A549 (cell line): ENCODE measurements around the gene TMCO2. TPM values are rescaled to one million over a fixed set of nuclear protein-coding genes. Genes with fewer than 3 reads are reported as not detected.

Source experiments
- ATAC-seq, 2 experiments: fragments of 200-7000 bp in 1 of 2; fragments of >200 bp in 1 of 2; cut with Nextera tagmentation in 1 of 2; cut with Tn5 transposase in 1 of 2; 3 replicates each; pipeline versions ENCODE4 v1.8.0 to v1.9.1; 2018 to 2020; ENCODE audit warnings: mild to moderate bottlenecking in 1 of 2, moderate library complexity in 1 of 2
- CTCF ChIA-PET: fragments of 300-600 bp; sonication (Branson Sonifier 250); formaldehyde crosslinking; extraction: SDS; loops from one replicate; lab custom pipeline; 2021; ENCODE audit warnings: antibody characterized with exemption, inconsistent platforms; lab: Yijun Ruan, JAX
- POLR2A ChIA-PET: fragments of 350-600 bp; formaldehyde crosslinking; extraction: SDS; loops from one replicate; lab custom pipeline; 2021; ENCODE audit warnings: antibody characterized with exemption, inconsistent platforms; lab: Yijun Ruan, JAX
- DNase-seq, 2 experiments: peaks; one replicate each; pipeline versions ENCODE4 v3.0.0 to v3.0.0-alpha.2; 2011 to 2016; ENCODE audit warnings: low read depth in 1 of 2, low spot score in 1 of 2
- FAIRE-seq: peaks from 2 replicates; lab custom pipeline; 2011; peaks lifted over from hg19 to GRCh38; lab: Jason Lieb, UNC
- H3K27ac ChIP-seq, 2 experiments: fragments of >200 bp; sonication (Bioruptor Twin); formaldehyde crosslinking; 3 replicates each; pipeline ENCODE4 v1.5.1; 2016 to 2017
- H3K4me1 ChIP-seq: fragments of >200 bp; sonication (Bioruptor Twin); formaldehyde crosslinking; 3 replicates; pipeline ENCODE4 v1.6.1; 2016
- H3K4me2 ChIP-seq: fragments of >200 bp; sonication (Bioruptor Twin); formaldehyde crosslinking; 3 replicates; pipeline ENCODE4 v1.6.1; 2016
- H3K4me3 ChIP-seq: fragments of >200 bp; sonication (Bioruptor Twin); formaldehyde crosslinking; 3 replicates; pipeline ENCODE4 v1.5.1; 2016
- H3K9me3 ChIP-seq: fragments of >200 bp; sonication (Bioruptor Twin); formaldehyde crosslinking; 3 replicates; pipeline ENCODE4 v1.6.1; 2016
- BHLHE40 ChIP-seq: IDR thresholded peaks from 2 replicates; pipeline ENCODE4 v1.6.1; 2012; ENCODE audit warnings: low read depth, low read length, inconsistent platforms
- CTCF ChIP-seq: fragments of >200 bp; sonication (Bioruptor Twin); formaldehyde crosslinking; IDR thresholded peaks from 3 replicates; pipeline ENCODE4 v1.5.1; 2016
- EHF ChIP-seq: fragments of 250-450 bp; sonication (Bioruptor Pico); IDR thresholded peaks from 2 replicates; pipeline ENCODE4 v1.5.0; 2020; ENCODE audit warnings: mild to moderate bottlenecking
- ELK1 ChIP-seq: fragments of 150-350 bp; IDR thresholded peaks from 2 replicates; pipeline ENCODE4 v1.6.1; 2014; ENCODE audit warnings: low read depth, mild to moderate bottlenecking, low read length
- EP300 ChIP-seq, 2 experiments: fragments of >200 bp; sonication (Bioruptor Twin); formaldehyde crosslinking; IDR thresholded peaks; 2 replicates in 1 of 2; 3 replicates in 1 of 2; pipeline ENCODE4 v1.6.1; 2016 to 2017
- FOSB ChIP-seq: fragments of 250-450 bp; sonication (Bioruptor Pico); IDR thresholded peaks from 2 replicates; pipeline ENCODE4 v1.5.0; 2020; ENCODE audit warnings: mild to moderate bottlenecking, moderate library complexity
- FOSL2 ChIP-seq, 2 experiments: fragments of 450-650 bp in 1 of 2; fragments of >200 bp in 1 of 2; sonication (Bioruptor Twin) in 1 of 2; formaldehyde crosslinking; IDR thresholded peaks; 2 replicates each; pipeline versions ENCODE4 v1.5.0 to v1.6.1; 2016 to 2020; ENCODE audit warnings: mild to moderate bottlenecking in 1 of 2, moderate library complexity in 1 of 2
- GATA3 ChIP-seq: IDR thresholded peaks from 2 replicates; pipeline ENCODE4 v1.6.1; 2012; ENCODE audit warnings: borderline replicate concordance
- HOXB5 ChIP-seq: fragments of 250-450 bp; sonication (Bioruptor Pico); IDR thresholded peaks from 2 replicates; pipeline ENCODE4 v1.5.0; 2020; ENCODE audit warnings: mild to moderate bottlenecking, moderate library complexity
- JUN ChIP-seq, 2 experiments: fragments of >200 bp; sonication (Bioruptor Twin); formaldehyde crosslinking; IDR thresholded peaks; 2 replicates in 1 of 2; 3 replicates in 1 of 2; pipeline ENCODE4 v1.6.1; 2016 to 2017
- KDM5A ChIP-seq: fragments of 200-600 bp; sonication (generic); IDR thresholded peaks from 2 replicates; pipeline ENCODE4 v1.6.1; 2016; ENCODE audit warnings: antibody characterized with exemption, mild to moderate bottlenecking
- MAZ ChIP-seq: fragments of 150-350 bp; IDR thresholded peaks from 2 replicates; pipeline ENCODE4 v1.6.1; 2014; ENCODE audit warnings: antibody characterized with exemption, low read depth, low read length, borderline replicate concordance
- MYC ChIP-seq: IDR thresholded peaks from 2 replicates; pipeline ENCODE4 v1.6.1; 2012; ENCODE audit warnings: mild to moderate bottlenecking, inconsistent platforms, low read length, improper control_type of control experiment, borderline replicate concordance
- POLR2AphosphoS2 ChIP-seq: conservative IDR thresholded peaks from 2 replicates; pipeline ENCODE4 v1.6.1; 2012; ENCODE audit warnings: low read length, improper control_type of control experiment, inconsistent platforms
- RAD21 ChIP-seq, 2 experiments: fragments of >200 bp in 1 of 2; sonication (Bioruptor Twin) in 1 of 2; formaldehyde crosslinking in 1 of 2; IDR thresholded peaks in 1 of 2; conservative IDR thresholded peaks in 1 of 2; 2 replicates in 1 of 2; 3 replicates in 1 of 2; pipeline ENCODE4 v1.6.1; 2012 to 2018; ENCODE audit warnings: inconsistent platforms in 1 of 2
- RNF2 ChIP-seq: fragments of 200-600 bp; sonication (generic); IDR thresholded peaks from 2 replicates; pipeline ENCODE4 v1.6.1; 2016; ENCODE audit warnings: low read depth, mild to moderate bottlenecking, antibody characterized with exemption, moderate library complexity, borderline replicate concordance
- SMC3 ChIP-seq: fragments of >200 bp; sonication (Bioruptor Twin); formaldehyde crosslinking; IDR thresholded peaks from 3 replicates; pipeline ENCODE4 v1.6.1; 2018; ENCODE audit warnings: inconsistent platforms
- ZC3H11A ChIP-seq: fragments of 450-650 bp; IDR thresholded peaks from 2 replicates; pipeline ENCODE4 v1.6.1; 2014; ENCODE audit warnings: antibody characterized with exemption, mild to moderate bottlenecking
- ZFP36 ChIP-seq: fragments of 450-650 bp; IDR thresholded peaks from 2 replicates; pipeline ENCODE4 v1.6.1; 2014; ENCODE audit warnings: borderline replicate concordance; ENCODE audit not compliant: partially characterized antibody
- WGBS: methylation state at CpG from one replicate; pipeline ENCODE4 v1.1.6; 2017; ENCODE audit errors: missing lambda C conversion rate; 5-methylcytosine and 5-hydroxymethylcytosine counted together
- polyA plus RNA-seq, 4 experiments: library from polyadenylated mRNA; depleted of rRNA in 3 of 4; stranded (reverse); fragments of >200 nt; fragmentation: RNase III in 1 of 4; extraction: RNeasy Plus Mini Kit Qiagen cat#74134 plus additional on column Dnase treatment in 1 of 4; gene quantifications; 2 replicates in 3 of 4; 3 replicates in 1 of 4; pipeline ENCODE4 v1.2.3, GENCODE V29; 2011 to 2017
- TF ChIP-seq, protein P1 (sequence below): IDR thresholded peaks from 2 replicates; pipeline ENCODE4 v1.6.1; 2012; ENCODE audit warnings: low read depth, borderline replicate concordance

The TMCO2 gene
- polyA plus RNA-seq, 2 of the 4 experiments (the other 2 are of a cell fraction), result not detected

GRCh38 chr1:40239626-40240025 is 8.1 kb upstream of the TMCO2 start:
- WGBS, result 100% methylated on average over 1 of the region's 1 CpG
- H3K4me3 ChIP-seq, result no peak overlapping the region
- no peak overlapping the region for H3K4me2 ChIP-seq
- TF ChIP-seq ZFP36 (no peak), CTCF (no peak)
- no peak for DNase-seq
- no peaks in the 10 kb centered on the region for H3K9me3 ChIP-seq
- ATAC-seq, result no peak
- FAIRE-seq, result no peak
- no peak overlapping the region for H3K27ac ChIP-seq
- H3K4me1 ChIP-seq, result no peaks in the 10 kb centered on the region
- ChIA-PET CTCF (no interaction called here), POLR2A (no interaction called here)

GRCh38 chr1:40240390-40240789 is 7.3 kb upstream of the TMCO2 start:
- H3K4me2 ChIP-seq, result no peak overlapping the region
- H3K9me3 ChIP-seq, result no peaks in the 10 kb centered on the region
- H3K4me3 ChIP-seq, result no peak overlapping the region
- H3K4me1 ChIP-seq, result no peaks in the 10 kb centered on the region
- ChIA-PET POLR2A (no interaction called here), CTCF (no interaction called here)
- no peak for FAIRE-seq
- no peak for ATAC-seq
- WGBS, result 97% methylated on average over 2 of the region's 2 CpGs
- no peak for DNase-seq
- no peak for TF ChIP-seq FOSB
- TF ChIP-seq ZFP36, result no peak
- TF ChIP-seq RAD21 (conservative IDR thresholded peaks at IDR 0.05 in 1 of 2, IDR thresholded peaks at IDR 0.05 in 1 of 2), result no peak
- no peak for TF ChIP-seq EHF (CRISPR knock-in tag)
- TF ChIP-seq MAZ, result no peak
- no peak for TF ChIP-seq CTCF
- TF ChIP-seq RNF2, result no peak
- no peak for TF ChIP-seq BHLHE40
- TF ChIP-seq KDM5A, result no peak
- H3K27ac ChIP-seq, result no peak overlapping the region

- Histone ChIP-seq H3K9me3 (no peaks in the 10 kb centered on the region), H3K4me3 (no peak overlapping the region), H3K4me2 (no peak overlapping the region), H3K27ac (no peak overlapping the region), H3K4me1 (no peaks in the 10 kb centered on the region)
- ChIA-PET CTCF (interaction anchor here (1.3 kb wide), 1 partner anchor 58 kb away, joined by 3 read pairs; no protein-coding TSS in a partner anchor), POLR2A (no interaction called here)
- 100% methylated on average over 1 of the region's 1 CpG for WGBS
- TF ChIP-seq, protein P1, sequence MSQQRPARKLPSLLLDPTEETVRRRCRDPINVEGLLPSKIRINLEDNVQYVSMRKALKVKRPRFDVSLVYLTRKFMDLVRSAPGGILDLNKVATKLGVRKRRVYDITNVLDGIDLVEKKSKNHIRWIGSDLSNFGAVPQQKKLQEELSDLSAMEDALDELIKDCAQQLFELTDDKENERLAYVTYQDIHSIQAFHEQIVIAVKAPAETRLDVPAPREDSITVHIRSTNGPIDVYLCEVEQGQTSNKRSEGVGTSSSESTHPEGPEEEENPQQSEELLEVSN, result no peak
- TF ChIP-seq HOXB5 (CRISPR knock-in tag) (no peak), SMC3 (no peak), EP300 (IDR thresholded peaks at IDR 0.05) (no peak), FOSL2 (IDR thresholded peaks at IDR 0.05) (no peak), FOSL2 (CRISPR knock-in tag; IDR thresholded peaks at IDR 0.05) (no peak), ZC3H11A (no peak), ZFP36 (no peak), ELK1 (no peak), GATA3 (no peak), MYC (no peak), EHF (CRISPR knock-in tag) (no peak), POLR2AphosphoS2 (no peak), JUN (IDR thresholded peaks at IDR 0.05) (no peak)
- ATAC-seq (no peak), FAIRE-seq (no peak), DNase-seq (no peak)
These were observed 6.4 kb upstream of the TMCO2 start for GRCh38 chr1:40241362-40241761.
